GM12891 (cell line): ENCODE data around the gene PDE1A.

Experiments used
- PAX5 ChIP-seq: IDR thresholded peaks from 2 replicates; pipeline ENCODE4 v1.6.1; 2011; ENCODE audit warnings: low read length, moderate library complexity, mild to moderate bottlenecking; ENCODE audit not compliant: insufficient read depth, severe bottlenecking
- POLR2A ChIP-seq: IDR thresholded peaks from 2 replicates; pipeline ENCODE4 v1.6.1; 2011; ENCODE audit warnings: low read depth, low read length, control low read depth
- POLR2AphosphoS5 ChIP-seq: IDR thresholded peaks from 2 replicates; pipeline ENCODE4 v1.6.1; 2011; ENCODE audit warnings: low read depth, low read length, control low read depth
- POU2F2 ChIP-seq: IDR thresholded peaks from 2 replicates; pipeline ENCODE4 v1.6.1; 2011; ENCODE audit warnings: low read depth, mild to moderate bottlenecking, control low read depth, low read length, moderate library complexity
- SPI1 ChIP-seq: IDR thresholded peaks from 2 replicates; pipeline ENCODE4 v1.6.1; 2011; ENCODE audit warnings: low read depth, low read length, control low read depth
- TAF1 ChIP-seq: IDR thresholded peaks from 2 replicates; pipeline ENCODE4 v1.6.1; 2011; ENCODE audit warnings: low read depth, low read length, control low read depth

DNA sequence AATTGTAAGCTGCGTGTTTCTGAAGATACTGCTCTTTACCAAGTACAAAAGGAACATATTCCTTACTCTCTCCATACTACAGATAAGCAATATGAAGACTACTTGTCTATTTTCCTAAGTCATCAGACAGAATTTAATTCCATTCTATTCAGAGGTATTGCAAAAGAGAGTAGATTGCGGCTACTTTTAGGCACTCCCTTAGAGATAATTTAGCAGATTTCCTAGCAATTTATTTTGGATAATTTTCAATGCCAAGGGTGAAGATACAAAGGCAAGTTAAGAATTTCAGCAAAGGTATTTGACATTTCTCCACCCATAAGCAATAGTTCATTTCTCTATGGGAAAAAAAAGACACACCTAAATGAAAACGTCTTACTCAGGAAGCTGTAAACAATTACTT is 161.1 kb downstream of the PDE1A start:
- no peak for TF ChIP-seq POLR2A
- no peak for TF ChIP-seq PAX5
- no peak for TF ChIP-seq POLR2AphosphoS5
- TF ChIP-seq SPI1: no peak
- TF ChIP-seq TAF1: no peak
- no peak for TF ChIP-seq POU2F2
